VCaP (cell line): ENCODE measurements around the gene PPP4C.
"Not testable (repeated sequence)": the region's sequence is repeated elsewhere in the genome, so short reads cannot be mapped to it uniquely, and the experiment has no call there.

ENCODE experiments used
- H3K27ac ChIP-seq: fragments of 450-650 bp; 2 replicates; pipeline ENCODE4 v1.5.1; 2017
- TF ChIP-seq, protein P1 (sequence below): fragments of 450-650 bp; conservative IDR thresholded peaks from 2 replicates; pipeline ENCODE4 v1.5.1; 2017; ENCODE audit warnings: mild to moderate bottlenecking, moderate library complexity

Gene PPP4C

GRCh38 chr16:30031477-30031918 is 44.3 kb upstream of the PPP4C start:
- peak overlapping the region; percentile 62; the same call in 1 of the 2 replicates for H3K27ac ChIP-seq
- TF ChIP-seq, protein P1, sequence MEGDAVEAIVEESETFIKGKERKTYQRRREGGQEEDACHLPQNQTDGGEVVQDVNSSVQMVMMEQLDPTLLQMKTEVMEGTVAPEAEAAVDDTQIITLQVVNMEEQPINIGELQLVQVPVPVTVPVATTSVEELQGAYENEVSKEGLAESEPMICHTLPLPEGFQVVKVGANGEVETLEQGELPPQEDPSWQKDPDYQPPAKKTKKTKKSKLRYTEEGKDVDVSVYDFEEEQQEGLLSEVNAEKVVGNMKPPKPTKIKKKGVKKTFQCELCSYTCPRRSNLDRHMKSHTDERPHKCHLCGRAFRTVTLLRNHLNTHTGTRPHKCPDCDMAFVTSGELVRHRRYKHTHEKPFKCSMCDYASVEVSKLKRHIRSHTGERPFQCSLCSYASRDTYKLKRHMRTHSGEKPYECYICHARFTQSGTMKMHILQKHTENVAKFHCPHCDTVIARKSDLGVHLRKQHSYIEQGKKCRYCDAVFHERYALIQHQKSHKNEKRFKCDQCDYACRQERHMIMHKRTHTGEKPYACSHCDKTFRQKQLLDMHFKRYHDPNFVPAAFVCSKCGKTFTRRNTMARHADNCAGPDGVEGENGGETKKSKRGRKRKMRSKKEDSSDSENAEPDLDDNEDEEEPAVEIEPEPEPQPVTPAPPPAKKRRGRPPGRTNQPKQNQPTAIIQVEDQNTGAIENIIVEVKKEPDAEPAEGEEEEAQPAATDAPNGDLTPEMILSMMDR = no peak

DNA sequence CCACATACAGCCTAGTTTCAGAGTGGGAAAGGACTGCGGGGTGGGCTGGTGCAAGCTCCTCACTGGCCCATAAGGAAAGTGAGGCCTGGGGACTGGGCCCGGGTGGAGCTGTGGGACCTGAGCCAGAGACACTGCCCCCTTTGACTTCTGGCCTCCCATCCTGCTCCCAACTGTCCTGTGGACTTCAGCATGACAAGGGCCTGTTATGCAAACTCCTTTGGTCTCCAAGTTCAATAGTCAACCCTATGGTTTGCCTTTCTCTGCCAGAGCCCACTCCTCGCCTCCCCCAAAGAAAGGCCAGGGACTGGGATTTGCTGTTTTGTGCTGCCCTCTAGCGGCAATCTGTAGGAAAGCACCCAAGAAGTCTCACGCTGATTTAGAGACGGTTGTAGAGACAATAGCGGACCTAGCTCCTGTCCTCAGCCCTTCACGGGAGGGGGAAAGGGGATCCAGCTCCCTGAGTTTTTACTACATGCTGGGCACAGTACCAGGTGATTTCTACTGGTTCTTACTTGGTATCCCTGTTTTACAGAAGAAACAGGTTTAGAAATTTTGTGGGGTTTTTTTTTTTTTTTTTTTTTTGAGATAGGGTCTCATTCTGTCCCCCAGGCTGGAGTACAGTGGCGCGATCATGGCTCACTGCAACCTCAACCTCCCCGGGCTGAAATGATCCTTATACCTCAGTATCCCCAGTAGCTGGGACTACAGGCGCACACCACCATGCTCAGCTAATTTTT is 43.5 kb upstream of the PPP4C start:
- H3K27ac ChIP-seq = no peak overlapping the region
- TF ChIP-seq, protein P1 = peak; percentile 79

DNA sequence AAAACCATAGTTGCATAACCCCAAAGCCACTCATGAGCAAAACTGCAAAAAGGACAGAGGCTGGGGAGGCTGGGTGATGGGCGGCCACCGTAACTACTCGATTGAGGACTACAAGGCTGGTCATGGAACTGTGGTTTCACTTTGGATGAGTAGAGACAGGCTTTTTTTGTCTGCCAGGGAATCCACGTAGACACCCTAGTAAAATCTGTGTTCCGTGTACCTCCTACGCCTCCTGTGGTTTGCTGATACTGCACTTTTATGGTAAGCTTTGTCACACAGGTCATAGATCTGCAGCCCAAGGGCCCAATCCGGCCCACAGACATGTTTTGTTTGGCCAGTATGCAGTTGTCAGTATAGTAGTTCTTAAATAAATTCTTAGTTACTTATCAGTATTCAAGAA is 42.5 kb upstream of the PPP4C start:
- TF ChIP-seq, protein P1 = no peak
- H3K27ac ChIP-seq = no peak overlapping the region

DNA sequence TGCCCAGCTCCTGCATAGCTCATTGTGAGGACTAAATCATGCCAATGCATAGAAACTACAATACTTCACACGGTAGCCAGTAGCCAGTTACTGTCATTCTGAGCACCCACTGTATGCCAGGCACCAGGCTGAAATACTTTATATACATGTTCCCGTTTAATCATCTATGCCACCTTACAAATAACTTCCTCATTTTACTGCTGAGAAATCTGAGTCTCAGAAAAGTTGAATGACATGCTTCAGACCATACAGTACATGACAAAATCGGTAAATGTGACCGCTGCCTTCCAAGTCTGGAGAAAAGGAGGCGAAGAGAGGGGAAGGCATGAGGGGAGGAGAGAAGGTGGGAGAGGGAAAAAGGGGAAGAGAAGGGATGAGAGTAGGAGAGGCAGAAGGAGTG is 35.6 kb upstream of the PPP4C start:
- no peak overlapping the region for H3K27ac ChIP-seq
- TF ChIP-seq, protein P1 = no peak

DNA sequence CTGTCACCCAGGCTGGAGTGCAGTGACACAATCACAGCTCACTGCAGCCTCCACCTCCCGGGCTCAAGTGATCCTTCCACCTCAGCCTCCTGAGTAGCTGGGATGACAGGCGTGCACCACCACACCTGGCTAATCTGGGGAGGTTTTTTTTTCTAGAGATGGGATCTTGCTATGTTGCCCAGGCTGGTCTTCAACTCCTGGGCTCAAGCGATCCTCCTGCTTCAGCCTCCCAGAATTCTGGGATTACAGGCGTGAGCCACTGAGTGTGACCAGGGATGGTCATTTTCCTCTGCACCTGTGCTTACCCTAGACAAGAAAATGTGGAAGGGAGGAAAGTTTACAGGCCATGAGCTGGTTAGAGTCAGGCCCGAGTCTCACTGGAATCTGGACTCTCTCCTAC is 35.1 kb upstream of the PPP4C start:
- H3K27ac ChIP-seq = not testable (repeated sequence)

- no peak overlapping the region for H3K27ac ChIP-seq
- TF ChIP-seq, protein P1 = peak; percentile 52
Observed at GRCh38 chr16:30041841-30042240, 34.0 kb upstream of the PPP4C start.

GRCh38 chr16:30046178-30046577 is 29.6 kb upstream of the PPP4C start:
- no peak overlapping the region for H3K27ac ChIP-seq
- TF ChIP-seq, protein P1 = no peak

GRCh38 chr16:30046588-30046987 is 29.2 kb upstream of the PPP4C start:
- TF ChIP-seq, protein P1 = no peak
- no peak overlapping the region for H3K27ac ChIP-seq
